Measurements from ENCODE around the gene EIF3CL.
"Not testable (repeated sequence)": the region's sequence is repeated elsewhere in the genome, so short reads cannot be mapped to it uniquely, and the experiment has no call there.

Gene EIF3CL

DNA sequence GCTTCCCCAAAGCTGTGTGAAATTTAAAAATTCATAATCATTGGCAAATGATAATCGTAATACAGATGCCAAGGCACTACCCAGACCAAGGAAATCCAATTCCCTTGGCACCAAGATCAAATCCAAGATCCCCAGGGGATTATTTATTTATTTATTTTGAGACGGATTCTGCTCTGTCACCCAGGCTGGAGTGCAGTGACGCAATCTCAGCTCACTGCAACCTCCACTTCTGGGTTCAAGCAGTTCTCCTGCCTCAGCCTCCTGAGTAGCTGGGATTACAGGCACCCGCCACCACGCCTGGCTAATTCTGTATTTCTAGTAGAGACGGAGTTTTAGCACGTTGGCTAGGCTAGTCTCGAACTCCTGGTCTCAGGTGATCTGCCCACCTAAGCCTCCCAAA lies 68.0 kb downstream of the EIF3CL start:
- H3K4me3 ChIP-seq (ENCODE audit: low read depth in 1 of 2, low read length in 2 of 2); H3K36me3 ChIP-seq (ENCODE audit: insufficient read depth, low read length); H3K27ac ChIP-seq (ENCODE audit: low read depth, low read length); H3K9me3 ChIP-seq (ENCODE audit: low read length); H3K27me3 ChIP-seq (ENCODE audit: control insufficient read depth in 1 of 2, insufficient read depth in 2 of 2, low read length in 2 of 2); H3K9ac ChIP-seq (ENCODE audit: low read length); H3K4me1 ChIP-seq (ENCODE audit: insufficient read depth, low read length): not testable (repeated sequence)

- not testable (repeated sequence) for H3K9me3 ChIP-seq (ENCODE audit: low read length); H3K4me3 ChIP-seq (ENCODE audit: low read depth in 1 of 2, low read length in 2 of 2); H3K4me1 ChIP-seq (ENCODE audit: insufficient read depth, low read length); H3K27ac ChIP-seq (ENCODE audit: low read depth, low read length); H3K9ac ChIP-seq (ENCODE audit: low read length); H3K27me3 ChIP-seq (ENCODE audit: control insufficient read depth in 1 of 2, insufficient read depth in 2 of 2, low read length in 2 of 2); H3K36me3 ChIP-seq (ENCODE audit: insufficient read depth, low read length)
These were observed 71.0 kb downstream of the EIF3CL start for GRCh38 chr16:28332632-28333031.

DNA sequence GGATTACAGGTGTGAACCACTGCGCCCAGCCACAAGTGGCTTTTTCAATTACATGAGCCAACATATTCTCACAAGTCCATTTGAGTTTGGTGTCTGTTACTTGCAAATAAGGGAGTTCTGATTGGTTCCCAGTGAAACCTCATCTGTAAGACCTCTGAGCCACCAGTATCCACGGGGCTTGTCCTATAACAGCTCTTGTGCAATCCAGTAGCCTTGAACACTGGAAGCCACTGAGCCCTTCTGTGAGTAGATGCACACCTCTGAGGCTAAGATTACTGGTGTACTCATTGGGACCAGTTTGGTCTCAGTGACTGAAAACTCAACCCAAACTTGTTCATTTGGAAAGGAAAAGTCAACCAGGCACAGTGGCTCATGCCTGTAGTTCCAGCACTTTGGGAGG lies 72.7 kb downstream of the EIF3CL start:
- H3K9me3 ChIP-seq (ENCODE audit: low read length); H3K4me1 ChIP-seq (ENCODE audit: insufficient read depth, low read length); H3K4me3 ChIP-seq (ENCODE audit: low read depth in 1 of 2, low read length in 2 of 2); H3K27me3 ChIP-seq (ENCODE audit: control insufficient read depth in 1 of 2, insufficient read depth in 2 of 2, low read length in 2 of 2); H3K27ac ChIP-seq (ENCODE audit: low read depth, low read length); H3K36me3 ChIP-seq (ENCODE audit: insufficient read depth, low read length); H3K9ac ChIP-seq (ENCODE audit: low read length): not testable (repeated sequence)

- not testable (repeated sequence) for H3K27ac ChIP-seq (ENCODE audit: low read depth, low read length); H3K9ac ChIP-seq (ENCODE audit: low read length); H3K9me3 ChIP-seq (ENCODE audit: low read length); H3K27me3 ChIP-seq (ENCODE audit: control insufficient read depth in 1 of 2, insufficient read depth in 2 of 2, low read length in 2 of 2); H3K36me3 ChIP-seq (ENCODE audit: insufficient read depth, low read length); H3K4me3 ChIP-seq (ENCODE audit: low read depth in 1 of 2, low read length in 2 of 2); H3K4me1 ChIP-seq (ENCODE audit: insufficient read depth, low read length)
These were observed 73.4 kb downstream of the EIF3CL start for GRCh38 chr16:28330232-28330631.
